Right atrium auricular region (tissue), 2 donors: ENCODE results near the gene KCNA4. TPM values are rescaled to one million over a fixed set of nuclear protein-coding genes. Genes with fewer than 3 reads are reported as not detected.

ENCODE experiments used
- DNase-seq: peaks from one replicate; pipeline ENCODE4 v3.0.0-alpha.2; 2019; ENCODE audit warnings: low spot score
- H3K27ac ChIP-seq, 2 donors: fragments of 200-600 bp; sonication (generic); 1 replicate in 1 of 2; 2 replicates in 1 of 2; pipeline ENCODE4 v1.5.1; 2016 to 2019
- H3K27me3 ChIP-seq, 2 donors: fragments of 200-600 bp; sonication (generic); one replicate each; pipeline versions ENCODE4 v1.5.1 to v1.6.0; 2017 to 2019
- H3K36me3 ChIP-seq: fragments of 200-600 bp; sonication (generic); one replicate; pipeline ENCODE4 v1.5.1; 2016
- H3K4me1 ChIP-seq, 2 donors: fragments of 200-600 bp; sonication (generic); one replicate each; pipeline versions ENCODE4 v1.5.1 to v1.6.0; 2017 to 2019
- H3K4me3 ChIP-seq, 2 donors: fragments of 200-600 bp; sonication (generic); 1 replicate in 1 of 2; 2 replicates in 1 of 2; pipeline ENCODE4 v1.5.1; 2017 to 2019; ENCODE audit warnings: mild to moderate bottlenecking in 1 of 2, moderate library complexity in 1 of 2
- H3K9me3 ChIP-seq, 2 donors: fragments of 200-600 bp; sonication (generic); one replicate each; pipeline ENCODE4 v1.5.1; 2019
- CTCF ChIP-seq, 2 donors: fragments of 200-600 bp; sonication (generic); IDR thresholded peaks; one replicate each; pipeline ENCODE4 v1.5.1; 2019; ENCODE audit warnings: antibody characterized with exemption in 2 of 2
- total RNA-seq, 2 donors: library from RNA; depleted of rRNA; stranded (reverse); fragments of >200 nt; gene quantifications; one replicate each; pipeline ENCODE4 v1.1.0, GENCODE V29; 2016

KCNA4 gene
- total RNA-seq, 2 donors from 2014 or later, result 5.0 to 8.1 TPM

GRCh38 chr11:29962243-29962642 is 54.6 kb downstream of the KCNA4 start:
- Histone ChIP-seq H3K36me3 (no peaks in the 10 kb centered on the region), H3K4me1 (no peaks in the 10 kb centered on the region), H3K27ac (no peak overlapping the region), H3K27me3 (no peaks in the 10 kb centered on the region), H3K4me3 (no peak overlapping the region), H3K9me3 (no peaks in the 10 kb centered on the region)
- DNase-seq, result no peak
- TF ChIP-seq CTCF (IDR thresholded peaks at IDR 0.05), result peak in 1 of 2 donors; percentile 37

Other genes with a start within 250 kb of the KCNA4 start
- gene FSHB, start 214.0 kb upstream of the KCNA4 start, total RNA-seq, result not detected